Measurements from ENCODE around the gene CKS2. TPM values are rescaled to one million over a fixed set of nuclear protein-coding genes. Genes with fewer than 3 reads are reported as not detected.

Gene CKS2
- total RNA-seq, 1 experiment from 2014 or later = 299 TPM

DNA sequence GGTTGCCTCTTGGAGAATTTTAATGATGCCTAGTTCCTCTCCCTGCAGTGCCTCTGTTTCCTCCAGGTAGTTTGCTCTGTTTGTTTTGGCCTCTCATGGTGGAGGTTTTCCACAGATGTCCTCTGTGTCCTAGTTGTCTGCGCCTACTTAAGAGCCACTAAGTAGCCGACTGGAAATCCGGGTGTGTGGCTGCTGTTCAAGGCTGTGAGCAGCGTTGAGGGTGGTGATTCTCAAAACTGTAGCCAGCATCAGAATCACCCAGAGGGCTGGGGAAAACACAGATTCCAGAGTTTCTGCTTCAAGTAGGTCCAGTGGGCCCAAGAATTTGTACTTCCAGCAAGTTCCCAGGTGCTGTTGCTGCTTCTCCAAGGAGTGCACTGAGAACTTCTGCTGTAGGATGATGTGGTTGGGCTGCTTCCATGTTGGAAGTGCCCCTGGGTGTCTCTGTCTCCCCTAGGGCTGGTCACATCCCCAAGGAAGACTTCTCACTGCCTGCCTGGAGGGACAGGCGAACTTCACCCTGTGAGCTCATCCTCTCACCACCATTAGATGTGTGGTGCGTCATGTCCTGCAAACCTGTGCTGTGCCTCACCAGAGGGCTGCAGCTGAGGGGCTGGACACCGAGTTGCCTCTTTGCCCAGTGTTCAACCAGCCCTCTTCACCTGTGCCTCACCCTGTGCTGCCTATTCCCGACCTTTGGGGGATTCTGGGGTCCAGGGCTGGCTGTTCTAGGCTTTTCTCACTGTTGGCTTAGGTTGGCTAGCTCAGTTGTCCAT is 42.1 kb downstream of the CKS2 start:
- Mint-ChIP-seq H3K9me3 (no peaks in the 10 kb centered on the region), H3K4me3 (no peak overlapping the region), H3K27ac (no peak overlapping the region), H3K36me3 (peaks cover 91% of the 10 kb centered on the region), H3K27me3 (ENCODE audit: low read depth) (no peaks in the 10 kb centered on the region), H3K4me1 (no peaks in the 10 kb centered on the region)
- POLR2A ChIA-PET = no interaction called here
- DNase-seq (ENCODE audit: low spot score) (no peak), ATAC-seq (no peak)
- CTCF ChIA-PET = no interaction called here
- TF ChIP-seq ZNF317 (CRISPR knock-in tag; IDR thresholded peaks at IDR 0.05; ENCODE audit: borderline replicate concordance, low read depth) (no peak), CREM (CRISPR knock-in tag; IDR thresholded peaks at IDR 0.05) (no peak), ELF4 (CRISPR knock-in tag; IDR thresholded peaks at IDR 0.05; ENCODE audit: low read depth) (no peak), JAZF1 (CRISPR knock-in tag; IDR thresholded peaks at IDR 0.05) (no peak), NR2C2 (CRISPR knock-in tag; IDR thresholded peaks at IDR 0.05) (no peak), ZNF263 (CRISPR knock-in tag; IDR thresholded peaks at IDR 0.05; ENCODE audit: low read depth) (no peak), ZNF232 (CRISPR knock-in tag; IDR thresholded peaks at IDR 0.05) (no peak), FOXJ3 (CRISPR knock-in tag; IDR thresholded peaks at IDR 0.05; ENCODE audit: borderline replicate concordance) (no peak), SP1 (CRISPR knock-in tag; conservative IDR thresholded peaks at IDR 0.05) (no peak), SMAD3 (CRISPR knock-in tag; IDR thresholded peaks at IDR 0.05; ENCODE audit: borderline replicate concordance) (no peak)
- TF ChIP-seq, protein P1, sequence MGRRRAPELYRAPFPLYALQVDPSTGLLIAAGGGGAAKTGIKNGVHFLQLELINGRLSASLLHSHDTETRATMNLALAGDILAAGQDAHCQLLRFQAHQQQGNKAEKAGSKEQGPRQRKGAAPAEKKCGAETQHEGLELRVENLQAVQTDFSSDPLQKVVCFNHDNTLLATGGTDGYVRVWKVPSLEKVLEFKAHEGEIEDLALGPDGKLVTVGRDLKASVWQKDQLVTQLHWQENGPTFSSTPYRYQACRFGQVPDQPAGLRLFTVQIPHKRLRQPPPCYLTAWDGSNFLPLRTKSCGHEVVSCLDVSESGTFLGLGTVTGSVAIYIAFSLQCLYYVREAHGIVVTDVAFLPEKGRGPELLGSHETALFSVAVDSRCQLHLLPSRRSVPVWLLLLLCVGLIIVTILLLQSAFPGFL (CRISPR knock-in tag; IDR thresholded peaks at IDR 0.05; ENCODE audit: borderline replicate concordance) = no peak
- TF ChIP-seq, protein P2, sequence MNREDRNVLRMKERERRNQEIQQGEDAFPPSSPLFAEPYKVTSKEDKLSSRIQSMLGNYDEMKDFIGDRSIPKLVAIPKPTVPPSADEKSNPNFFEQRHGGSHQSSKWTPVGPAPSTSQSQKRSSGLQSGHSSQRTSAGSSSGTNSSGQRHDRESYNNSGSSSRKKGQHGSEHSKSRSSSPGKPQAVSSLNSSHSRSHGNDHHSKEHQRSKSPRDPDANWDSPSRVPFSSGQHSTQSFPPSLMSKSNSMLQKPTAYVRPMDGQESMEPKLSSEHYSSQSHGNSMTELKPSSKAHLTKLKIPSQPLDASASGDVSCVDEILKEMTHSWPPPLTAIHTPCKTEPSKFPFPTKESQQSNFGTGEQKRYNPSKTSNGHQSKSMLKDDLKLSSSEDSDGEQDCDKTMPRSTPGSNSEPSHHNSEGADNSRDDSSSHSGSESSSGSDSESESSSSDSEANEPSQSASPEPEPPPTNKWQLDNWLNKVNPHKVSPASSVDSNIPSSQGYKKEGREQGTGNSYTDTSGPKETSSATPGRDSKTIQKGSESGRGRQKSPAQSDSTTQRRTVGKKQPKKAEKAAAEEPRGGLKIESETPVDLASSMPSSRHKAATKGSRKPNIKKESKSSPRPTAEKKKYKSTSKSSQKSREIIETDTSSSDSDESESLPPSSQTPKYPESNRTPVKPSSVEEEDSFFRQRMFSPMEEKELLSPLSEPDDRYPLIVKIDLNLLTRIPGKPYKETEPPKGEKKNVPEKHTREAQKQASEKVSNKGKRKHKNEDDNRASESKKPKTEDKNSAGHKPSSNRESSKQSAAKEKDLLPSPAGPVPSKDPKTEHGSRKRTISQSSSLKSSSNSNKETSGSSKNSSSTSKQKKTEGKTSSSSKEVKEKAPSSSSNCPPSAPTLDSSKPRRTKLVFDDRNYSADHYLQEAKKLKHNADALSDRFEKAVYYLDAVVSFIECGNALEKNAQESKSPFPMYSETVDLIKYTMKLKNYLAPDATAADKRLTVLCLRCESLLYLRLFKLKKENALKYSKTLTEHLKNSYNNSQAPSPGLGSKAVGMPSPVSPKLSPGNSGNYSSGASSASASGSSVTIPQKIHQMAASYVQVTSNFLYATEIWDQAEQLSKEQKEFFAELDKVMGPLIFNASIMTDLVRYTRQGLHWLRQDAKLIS (CRISPR knock-in tag; IDR thresholded peaks at IDR 0.05; ENCODE audit: borderline replicate concordance) = no peak
- TF ChIP-seq, protein P3, sequence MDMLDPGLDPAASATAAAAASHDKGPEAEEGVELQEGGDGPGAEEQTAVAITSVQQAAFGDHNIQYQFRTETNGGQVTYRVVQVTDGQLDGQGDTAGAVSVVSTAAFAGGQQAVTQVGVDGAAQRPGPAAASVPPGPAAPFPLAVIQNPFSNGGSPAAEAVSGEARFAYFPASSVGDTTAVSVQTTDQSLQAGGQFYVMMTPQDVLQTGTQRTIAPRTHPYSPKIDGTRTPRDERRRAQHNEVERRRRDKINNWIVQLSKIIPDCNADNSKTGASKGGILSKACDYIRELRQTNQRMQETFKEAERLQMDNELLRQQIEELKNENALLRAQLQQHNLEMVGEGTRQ (CRISPR knock-in tag; IDR thresholded peaks at IDR 0.05) = no peak
- TF ChIP-seq, protein P4, sequence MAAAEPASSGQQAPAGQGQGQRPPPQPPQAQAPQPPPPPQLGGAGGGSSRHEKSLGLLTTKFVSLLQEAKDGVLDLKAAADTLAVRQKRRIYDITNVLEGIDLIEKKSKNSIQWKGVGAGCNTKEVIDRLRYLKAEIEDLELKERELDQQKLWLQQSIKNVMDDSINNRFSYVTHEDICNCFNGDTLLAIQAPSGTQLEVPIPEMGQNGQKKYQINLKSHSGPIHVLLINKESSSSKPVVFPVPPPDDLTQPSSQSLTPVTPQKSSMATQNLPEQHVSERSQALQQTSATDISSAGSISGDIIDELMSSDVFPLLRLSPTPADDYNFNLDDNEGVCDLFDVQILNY (CRISPR knock-in tag; IDR thresholded peaks at IDR 0.05) = no peak
- TF ChIP-seq, protein P5, sequence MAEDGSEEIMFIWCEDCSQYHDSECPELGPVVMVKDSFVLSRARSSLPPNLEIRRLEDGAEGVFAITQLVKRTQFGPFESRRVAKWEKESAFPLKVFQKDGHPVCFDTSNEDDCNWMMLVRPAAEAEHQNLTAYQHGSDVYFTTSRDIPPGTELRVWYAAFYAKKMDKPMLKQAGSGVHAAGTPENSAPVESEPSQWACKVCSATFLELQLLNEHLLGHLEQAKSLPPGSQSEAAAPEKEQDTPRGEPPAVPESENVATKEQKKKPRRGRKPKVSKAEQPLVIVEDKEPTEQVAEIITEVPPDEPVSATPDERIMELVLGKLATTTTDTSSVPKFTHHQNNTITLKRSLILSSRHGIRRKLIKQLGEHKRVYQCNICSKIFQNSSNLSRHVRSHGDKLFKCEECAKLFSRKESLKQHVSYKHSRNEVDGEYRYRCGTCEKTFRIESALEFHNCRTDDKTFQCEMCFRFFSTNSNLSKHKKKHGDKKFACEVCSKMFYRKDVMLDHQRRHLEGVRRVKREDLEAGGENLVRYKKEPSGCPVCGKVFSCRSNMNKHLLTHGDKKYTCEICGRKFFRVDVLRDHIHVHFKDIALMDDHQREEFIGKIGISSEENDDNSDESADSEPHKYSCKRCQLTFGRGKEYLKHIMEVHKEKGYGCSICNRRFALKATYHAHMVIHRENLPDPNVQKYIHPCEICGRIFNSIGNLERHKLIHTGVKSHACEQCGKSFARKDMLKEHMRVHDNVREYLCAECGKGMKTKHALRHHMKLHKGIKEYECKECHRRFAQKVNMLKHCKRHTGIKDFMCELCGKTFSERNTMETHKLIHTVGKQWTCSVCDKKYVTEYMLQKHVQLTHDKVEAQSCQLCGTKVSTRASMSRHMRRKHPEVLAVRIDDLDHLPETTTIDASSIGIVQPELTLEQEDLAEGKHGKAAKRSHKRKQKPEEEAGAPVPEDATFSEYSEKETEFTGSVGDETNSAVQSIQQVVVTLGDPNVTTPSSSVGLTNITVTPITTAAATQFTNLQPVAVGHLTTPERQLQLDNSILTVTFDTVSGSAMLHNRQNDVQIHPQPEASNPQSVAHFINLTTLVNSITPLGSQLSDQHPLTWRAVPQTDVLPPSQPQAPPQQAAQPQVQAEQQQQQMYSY (CRISPR knock-in tag; IDR thresholded peaks at IDR 0.05) = no peak
- TF ChIP-seq, protein P6, sequence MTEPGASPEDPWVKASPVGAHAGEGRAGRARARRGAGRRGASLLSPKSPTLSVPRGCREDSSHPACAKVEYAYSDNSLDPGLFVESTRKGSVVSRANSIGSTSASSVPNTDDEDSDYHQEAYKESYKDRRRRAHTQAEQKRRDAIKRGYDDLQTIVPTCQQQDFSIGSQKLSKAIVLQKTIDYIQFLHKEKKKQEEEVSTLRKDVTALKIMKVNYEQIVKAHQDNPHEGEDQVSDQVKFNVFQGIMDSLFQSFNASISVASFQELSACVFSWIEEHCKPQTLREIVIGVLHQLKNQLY (CRISPR knock-in tag; IDR thresholded peaks at IDR 0.05) = no peak
